GM12878 (cell line): ENCODE measurements around the gene CTSC. TPM values are rescaled to one million over a fixed set of nuclear protein-coding genes. Genes with fewer than 3 reads are reported as not detected.

Experiments
- ATAC-seq: fragments of 200-7000 bp; cut with Tn5 transposase; 3 replicates; pipeline ENCODE4 v1.9.1; 2020; ENCODE audit warnings: mild to moderate bottlenecking, moderate library complexity
- BruUV-seq: library from RNA; stranded (reverse); fragments of 400-500 nt; replicated peaks from 2 replicates; lab custom pipeline; 2021; lab: Mats Ljungman, UMichigan
- CTCF ChIA-PET: fragments of 300-600 bp; sonication (Branson Sonifier 250); formaldehyde crosslinking; extraction: SDS; loops from one replicate; lab custom pipeline; 2021; ENCODE audit warnings: inconsistent platforms; lab: Yijun Ruan, JAX
- POLR2A ChIA-PET: fragments of 350-600 bp; formaldehyde crosslinking; extraction: SDS; loops from one replicate; lab custom pipeline; 2021; ENCODE audit warnings: inconsistent platforms; lab: Charles Lee
- RAD21 ChIA-PET: fragments of 300-600 bp; sonication (Branson Sonifier 250); formaldehyde crosslinking; loops from one replicate; lab custom pipeline; 2023; ENCODE audit warnings: antibody characterized with exemption; ENCODE audit not compliant: unreplicated experiment; lab: Charles Lee
- SMC1A ChIA-PET: fragments of 300-600 bp; sonication (Branson Sonifier 250); formaldehyde crosslinking; loops from one replicate; lab custom pipeline; 2023; ENCODE audit not compliant: unreplicated experiment, uncharacterized antibody; lab: Charles Lee
- DNase-seq: peaks from one replicate; pipeline ENCODE4 v3.0.0-alpha.2; 2011; ENCODE audit warnings: low read depth, low spot score
- FAIRE-seq: peaks from 3 replicates; lab custom pipeline; 2011; peaks lifted over from hg19 to GRCh38; lab: Jason Lieb, UNC
- H2AFZ ChIP-seq: 2 replicates; pipeline ENCODE4 v1.6.0; 2011; ENCODE audit warnings: low read depth, low read length, control low read depth; ENCODE audit not compliant: control insufficient read depth
- H3K27ac ChIP-seq: 2 replicates; pipeline ENCODE4 v1.5.1; 2011; ENCODE audit warnings: control low read depth; ENCODE audit not compliant: control insufficient read depth, insufficient read depth
- H3K27me3 ChIP-seq, 2 experiments: replicated peaks in 1 of 2; 2 replicates each; pipeline versions ENCODE4 v1.6.0 to v1.6.1; 2011; ENCODE audit warnings: low read length in 1 of 2; ENCODE audit not compliant: control insufficient read depth in 2 of 2, insufficient read depth in 2 of 2
- H3K36me3 ChIP-seq, 2 experiments: 2 replicates each; pipeline ENCODE4 v1.5.1; 2011; ENCODE audit warnings: low read length in 1 of 2; ENCODE audit not compliant: control insufficient read depth in 2 of 2, insufficient read depth in 2 of 2
- H3K4me1 ChIP-seq: 2 replicates; pipeline ENCODE4 v1.6.1; 2011; ENCODE audit warnings: mild to moderate bottlenecking, low read length, moderate library complexity, mixed read lengths; ENCODE audit not compliant: control insufficient read depth, insufficient read depth
- H3K4me2 ChIP-seq: 2 replicates; pipeline ENCODE4 v1.6.0; 2011; ENCODE audit warnings: control low read depth; ENCODE audit not compliant: control insufficient read depth, insufficient read depth
- H3K4me3 ChIP-seq: fragments of 200-600 bp; sonication (generic); 2 replicates; pipeline ENCODE4 v1.5.1; 2016
- H3K79me2 ChIP-seq: 2 replicates; pipeline ENCODE4 v1.6.0; 2011; ENCODE audit warnings: low read length; ENCODE audit not compliant: control insufficient read depth, insufficient read depth
- H3K9ac ChIP-seq: 2 replicates; pipeline ENCODE4 v1.8.0; 2011; ENCODE audit warnings: low read length, control low read depth, mixed read lengths; ENCODE audit not compliant: control insufficient read depth, insufficient read depth
- H3K9me3 ChIP-seq: replicated peaks from 3 replicates; pipeline ENCODE4 v1.5.1; 2011; ENCODE audit warnings: mild to moderate bottlenecking, low read length; ENCODE audit not compliant: control insufficient read depth, insufficient read depth
- H4K20me1 ChIP-seq: 2 replicates; pipeline ENCODE4 v1.6.0; 2011; ENCODE audit not compliant: control insufficient read depth, insufficient read depth
- ELK1 ChIP-seq: IDR thresholded peaks from 2 replicates; pipeline ENCODE4 v1.6.1; 2012; ENCODE audit warnings: low read depth, low read length, improper control_type of control experiment
- HSF1 ChIP-seq: fragments of 150-350 bp; IDR thresholded peaks from 2 replicates; pipeline ENCODE4 v1.6.1; 2014; ENCODE audit warnings: mild to moderate bottlenecking, low read depth, low read length
- NFYB ChIP-seq: IDR thresholded peaks from 2 replicates; pipeline ENCODE4 v1.6.1; 2011; ENCODE audit warnings: low read depth, mild to moderate bottlenecking, low read length, improper control_type of control experiment, moderate library complexity; ENCODE audit not compliant: insufficient read depth
- NR2C2 ChIP-seq: IDR thresholded peaks from 2 replicates; pipeline ENCODE4 v1.6.1; 2011; ENCODE audit warnings: borderline replicate concordance, low read depth; ENCODE audit not compliant: control insufficient read depth, insufficient read length
- NR2F1 ChIP-seq: fragments of 450-650 bp; conservative IDR thresholded peaks from 2 replicates; pipeline ENCODE4 v1.6.1; 2017; ENCODE audit warnings: mild to moderate bottlenecking
- PAX8 ChIP-seq: fragments of 450-650 bp; IDR thresholded peaks from 2 replicates; pipeline ENCODE4 v1.6.1; 2017; ENCODE audit warnings: mild to moderate bottlenecking, moderate library complexity
- PML ChIP-seq: IDR thresholded peaks from 2 replicates; pipeline ENCODE4 v1.6.1; 2012; ENCODE audit warnings: low read length, inconsistent platforms
- SIX5 ChIP-seq: IDR thresholded peaks from 2 replicates; pipeline ENCODE4 v1.6.1; 2011; ENCODE audit warnings: mild to moderate bottlenecking, low read depth, low read length, moderate library complexity; ENCODE audit not compliant: severe bottlenecking
- SKIL ChIP-seq: fragments of 450-650 bp; IDR thresholded peaks from 2 replicates; pipeline ENCODE4 v1.6.1; 2017; ENCODE audit warnings: mild to moderate bottlenecking, low read depth, inconsistent platforms; ENCODE audit not compliant: poor library complexity, severe bottlenecking
- SMAD1 ChIP-seq: fragments of 450-650 bp; IDR thresholded peaks from 2 replicates; pipeline ENCODE4 v1.6.1; 2018; ENCODE audit warnings: mild to moderate bottlenecking, low read depth; ENCODE audit not compliant: partially characterized antibody
- SUPT20H ChIP-seq: IDR thresholded peaks from 2 replicates; pipeline ENCODE4 v1.6.1; 2011; ENCODE audit warnings: low read depth, mild to moderate bottlenecking, low read length, moderate library complexity, borderline replicate concordance; ENCODE audit not compliant: control insufficient read depth
- SUZ12 ChIP-seq: fragments of 200-600 bp; sonication (generic); IDR thresholded peaks from one replicate; pipeline ENCODE4 v1.6.1; 2018; ENCODE audit warnings: antibody characterized with exemption, mild to moderate bottlenecking; ENCODE audit not compliant: unreplicated experiment
- ZSCAN29 ChIP-seq: fragments of 450-650 bp; IDR thresholded peaks from 2 replicates; pipeline ENCODE4 v1.6.1; 2017; ENCODE audit warnings: mild to moderate bottlenecking, moderate library complexity
- WGBS: methylation state at CpG from one replicate; pipeline ENCODE4 v1.1.6; 2016; ENCODE audit warnings: low lambda C conversion rate; ENCODE audit not compliant: insufficient replicate concordance, insufficient coverage; ENCODE audit errors: missing lambda C conversion rate; 5-methylcytosine and 5-hydroxymethylcytosine counted together
- in situ Hi-C: fragments of 300-500 bp; cut with MboI; formaldehyde crosslinking; loops from 9 replicates; pipeline ENCODE4 v1.14.3; 2018; ENCODE audit warnings: mixed read lengths
- intact Hi-C: fragments of 100-400 bp; cut with micrococcal nuclease; formaldehyde crosslinking; loops from one replicate; pipeline ENCODE4 v1.14.2; 2022; ENCODE audit not compliant: unreplicated experiment
- polyA plus RNA-seq, 11 experiments: library from polyadenylated mRNA; depleted of rRNA in 4 of 11; unstranded in 6 of 11; stranded (reverse) in 5 of 11; fragments of >200 nt; fragmentation: Nextera tagmentation in 4 of 11; fragmentation: Illumina TruSeq in 1 of 11; extraction: Ambion mirVana in 4 of 11; extraction: Trizol in 1 of 11; gene quantifications; 1 replicate in 1 of 11; 2 replicates in 10 of 11; pipeline versions ENCODE4 v1.2.1 to v1.2.3, GENCODE V29; 2011 to 2016; ENCODE audit warnings: inconsistent platforms in 2 of 11, missing spikeins in 2 of 11, low read depth in 1 of 11
- total RNA-seq, 4 experiments: library from RNA; depleted of rRNA in 3 of 4; stranded (reverse); fragments of >200 nt in 3 of 4; fragmentation: Illumina TruSeq in 1 of 4; extraction: Trizol in 1 of 4; gene quantifications; 2 replicates each; pipeline versions ENCODE4 v1.2.1 to v1.2.3, GENCODE V29; 2013 to 2021
- TF ChIP-seq, protein P1 (sequence below): IDR thresholded peaks from 2 replicates; pipeline ENCODE4 v1.6.1; 2012; ENCODE audit warnings: low read depth, low read length, improper control_type of control experiment
- TF ChIP-seq, protein P2 (sequence below): fragments of 450-650 bp; IDR thresholded peaks from 2 replicates; pipeline ENCODE4 v1.6.1; 2016; ENCODE audit warnings: mild to moderate bottlenecking

The CTSC gene
- total and polyA plus RNA-seq, 10 of the 15 experiments (the other 5 are each of a cell fraction or from before 2014, with no cell fraction given) = 289 to 1,123 (median 430) TPM

- RAD21 ChIA-PET = interaction anchor here (0.6 to 1.8 kb wide), 6 partner anchors 48 to 266 kb away, joined by 3 to 7 read pairs (median 4); no protein-coding TSS in a partner anchor
- POLR2A ChIA-PET = no interaction called here
- in situ Hi-C loops = no loop called here
- SMC1A ChIA-PET = interaction anchor here (0.6 to 3.0 kb wide), 15 partner anchors 10 to 513 kb away, joined by 3 to 13 read pairs (median 3); no protein-coding TSS in a partner anchor
- ATAC-seq (no peak), DNase-seq (no peak), FAIRE-seq (no peak)
- H3K4me3 ChIP-seq = no peak overlapping the region
- intact Hi-C loops = loop anchor here (1.0 to 5.0 kb wide), 2 partner anchors 178 to 264 kb away; no protein-coding TSS in a partner anchor
- H3K4me2 ChIP-seq = no peak overlapping the region
- H3K79me2 ChIP-seq = no peaks in the 10 kb centered on the region
- H3K9ac ChIP-seq = no peak overlapping the region
- no TSS peak for BruUV-seq
- H4K20me1 ChIP-seq = no peaks in the 10 kb centered on the region
- H3K4me1 ChIP-seq = no peaks in the 10 kb centered on the region
- H3K27me3 ChIP-seq = no peaks in the 10 kb centered on the region
- H3K9me3 ChIP-seq = no peaks in the 10 kb centered on the region
- peaks cover 0 to 6% of the 10 kb centered on the region in 2 experiments; a peak in 1 of 4 replicates for H3K36me3 ChIP-seq
- CTCF ChIA-PET = interaction anchor here (0.6 to 2.2 kb wide), 12 partner anchors 11 to 271 kb away, joined by 3 to 23 read pairs (median 4); no protein-coding TSS in a partner anchor
- no peak overlapping the region for H3K27ac ChIP-seq
- H2AFZ ChIP-seq = no peak overlapping the region
- 97% methylated on average over 6 of the region's 6 CpGs for WGBS
- TF ChIP-seq, protein P1, sequence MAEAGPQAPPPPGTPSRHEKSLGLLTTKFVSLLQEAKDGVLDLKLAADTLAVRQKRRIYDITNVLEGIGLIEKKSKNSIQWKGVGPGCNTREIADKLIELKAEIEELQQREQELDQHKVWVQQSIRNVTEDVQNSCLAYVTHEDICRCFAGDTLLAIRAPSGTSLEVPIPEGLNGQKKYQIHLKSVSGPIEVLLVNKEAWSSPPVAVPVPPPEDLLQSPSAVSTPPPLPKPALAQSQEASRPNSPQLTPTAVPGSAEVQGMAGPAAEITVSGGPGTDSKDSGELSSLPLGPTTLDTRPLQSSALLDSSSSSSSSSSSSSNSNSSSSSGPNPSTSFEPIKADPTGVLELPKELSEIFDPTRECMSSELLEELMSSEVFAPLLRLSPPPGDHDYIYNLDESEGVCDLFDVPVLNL = no peak
- TF ChIP-seq NR2F1 (no peak), SUPT20H (no peak), SMAD1 (no peak), PML (no peak), NFYB (no peak), ZSCAN29 (no peak), NR2C2 (no peak), ELK1 (no peak), SKIL (no peak), HSF1 (no peak), SIX5 (no peak), PAX8 (no peak), SUZ12 (no peak)
- TF ChIP-seq, protein P2, sequence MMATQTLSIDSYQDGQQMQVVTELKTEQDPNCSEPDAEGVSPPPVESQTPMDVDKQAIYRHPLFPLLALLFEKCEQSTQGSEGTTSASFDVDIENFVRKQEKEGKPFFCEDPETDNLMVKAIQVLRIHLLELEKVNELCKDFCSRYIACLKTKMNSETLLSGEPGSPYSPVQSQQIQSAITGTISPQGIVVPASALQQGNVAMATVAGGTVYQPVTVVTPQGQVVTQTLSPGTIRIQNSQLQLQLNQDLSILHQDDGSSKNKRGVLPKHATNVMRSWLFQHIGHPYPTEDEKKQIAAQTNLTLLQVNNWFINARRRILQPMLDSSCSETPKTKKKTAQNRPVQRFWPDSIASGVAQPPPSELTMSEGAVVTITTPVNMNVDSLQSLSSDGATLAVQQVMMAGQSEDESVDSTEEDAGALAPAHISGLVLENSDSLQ = no peak
Measured at GRCh38 chr11:88280673-88281316, 56.7 kb downstream of the CTSC start.
